Heart left ventricle (tissue), 16 donors: ENCODE results near the gene CFAP300. TPM values are rescaled to one million over a fixed set of nuclear protein-coding genes. Genes with fewer than 3 reads are reported as not detected.
A peak's percentile ranks its signal among the peaks of the same experiment; 100 is the strongest.

ENCODE experiments used
- ATAC-seq, 4 donors: fragments of 200-7000 bp; cut with Tn5 transposase; one replicate each; pipeline ENCODE4 v1.9.1; 2020 to 2022; ENCODE audit warnings: moderate library complexity in 4 of 4, mild to moderate bottlenecking in 3 of 4, moderate number of reproducible peaks in 1 of 4
- DNase-seq, 5 donors: peaks; one replicate each; pipeline ENCODE4 v3.0.0-alpha.2; 2020
- H3K27ac ChIP-seq, 12 donors: fragments of 200-600 bp; sonication (generic) in 4 of 12; one replicate each; pipeline versions ENCODE4 v1.5.0 to v1.8.0; 2016 to 2022; ENCODE audit warnings: mild to moderate bottlenecking in 2 of 12
- H3K27me3 ChIP-seq, 9 donors: fragments of 200-600 bp; sonication (generic) in 2 of 9; one replicate each; pipeline versions ENCODE4 v1.5.1 to v1.8.0; 2016 to 2022; ENCODE audit warnings: mild to moderate bottlenecking in 3 of 9
- H3K36me3 ChIP-seq, 9 donors: fragments of 200-600 bp; sonication (generic) in 2 of 9; one replicate each; pipeline versions ENCODE4 v1.5.0 to v1.8.0; 2018 to 2022; ENCODE audit warnings: mild to moderate bottlenecking in 2 of 9
- H3K4me1 ChIP-seq, 12 donors: fragments of 200-600 bp; sonication (generic) in 4 of 12; one replicate each; pipeline versions ENCODE4 v1.5.0 to v1.8.0; 2016 to 2022; ENCODE audit warnings: mild to moderate bottlenecking in 3 of 12
- H3K4me3 ChIP-seq, 12 donors: fragments of 200-600 bp; sonication (generic) in 4 of 12; one replicate each; pipeline versions ENCODE4 v1.5.0 to v1.8.0; 2017 to 2022; ENCODE audit warnings: mild to moderate bottlenecking in 9 of 12, moderate library complexity in 4 of 12
- H3K9me3 ChIP-seq, 12 donors: fragments of 200-600 bp; sonication (generic) in 4 of 12; one replicate each; pipeline versions ENCODE4 v1.5.0 to v1.8.0; 2016 to 2022; ENCODE audit warnings: mild to moderate bottlenecking in 1 of 12
- POLR2A ChIP-seq, 2 donors: fragments of 450-650 bp; IDR thresholded peaks; one replicate each; pipeline ENCODE4 v1.6.1; 2017; ENCODE audit warnings: antibody characterized with exemption in 2 of 2, mild to moderate bottlenecking in 2 of 2, moderate library complexity in 2 of 2
- WGBS, 4 donors: extraction: QIAGEN DNeasy Blood & Tissue Kit in 2 of 4; methylation state at CpG; one replicate each; pipeline versions ENCODE4 v1.1.5 to v1.1.7; 2013 to 2018; 5-methylcytosine and 5-hydroxymethylcytosine counted together
- intact Hi-C, 10 donors: fragments of 100-400 bp; cut with DNase I; formaldehyde crosslinking; loops; one replicate each; pipeline versions ENCODE4 v1.11.1 to v1.14.2; 2022
- polyA plus RNA-seq, 2 donors: library from polyadenylated mRNA; stranded (reverse); fragments of 200-250 nt; gene quantifications; one replicate each; pipeline ENCODE4 v1.2.3, GENCODE V29; 2013
- total RNA-seq, 9 donors: library from RNA; depleted of rRNA in 2 of 9; stranded (reverse); fragments of >200 nt in 2 of 9; fragmentation: NEBNext Ultra II Directional in 3 of 9; extraction: Animal tissue kit (Norgen Biotek cat#: 25700) in 3 of 9; gene quantifications; one replicate each; pipeline versions ENCODE4 v1.1.0 to v1.2.4, GENCODE V29; 2016 to 2023
- TF ChIP-seq, protein P1 (sequence below), 12 donors: fragments of 200-600 bp; sonication (generic) in 4 of 12; IDR thresholded peaks; one replicate each; pipeline versions ENCODE4 v1.5.0 to v1.8.0; 2018 to 2022; ENCODE audit warnings: antibody characterized with exemption in 12 of 12, mild to moderate bottlenecking in 5 of 12
- donor health status: ischemic (EF 13 %, LVEDD 7.1; RV severe dilation, severe dysfunction).
- donor health status: healthy with polysubstance abuse.
- donor health status: DM: no; HTN: yes; CAD: no.
- donor health status: DM: no; HTN: no; CAD: no.
- donor health status: ischemic (EF 25% LVEDD 6.9; RV normal size, moderate dysfunction).
- donor health status: ischemic (EF 25% LVEDD 5.7; RV mildly dilated, moderate dysfunction).
- donor health status: healthy.
- donor health status: DM: yes; HTN: yes; CAD: no.
- donor health status: ischemic (EF 35%, LVEDD 5.7; RV mildly dilated, moderate dysfunction).
- donor health status: nonischemic (EF 11% LVEDD 7.7; RV severe dilation, severe dysfunction).
- donor health status: DM: yes; HTN: yes; CAD: no.
- donor health status: PGD.
- donor health status: ischemic (EF 29% LVEDD 5.4; RV normal size, mild dysfunction).
- donor health status: nonischemic (EF 23%, LVEDD 6.1; RV moderate dilation, normal function).

The CFAP300 gene
- total and polyA plus RNA-seq, 11 donors: 0.15 to 0.83 (median 0.50) TPM; not detected in 2

DNA sequence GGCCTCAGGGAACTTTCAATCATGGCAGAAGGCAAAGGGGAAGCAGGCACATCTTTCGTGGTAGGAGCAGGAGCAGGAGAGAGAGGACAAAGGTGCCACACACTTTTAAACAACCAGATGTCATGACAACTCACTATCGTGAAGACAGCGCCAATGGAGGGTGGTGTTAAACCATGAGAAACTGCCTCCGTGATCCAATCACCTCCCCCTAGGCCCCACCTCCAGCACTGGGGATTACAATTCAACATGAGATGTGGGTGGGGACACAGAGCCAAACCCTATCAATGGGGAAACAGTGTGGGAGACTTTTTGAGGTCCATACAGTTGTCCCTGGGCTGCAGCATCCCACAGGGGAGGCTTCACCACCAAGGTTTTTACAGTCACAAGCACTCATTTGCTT is 41.9 kb upstream of the CFAP300 start:
- Histone ChIP-seq H3K4me1 (peaks cover 0 to 6% (median 0%) of the 10 kb centered on the region in 12 donors), H3K36me3 (peaks cover 0 to 3% (median 0%) of the 10 kb centered on the region in 9 donors), H3K27ac (no peak overlapping the region), H3K4me3 (no peak overlapping the region), H3K9me3 (no peaks in the 10 kb centered on the region), H3K27me3 (no peaks in the 10 kb centered on the region)
- WGBS, 4 donors: 78 to 87% (median 80%) methylated on average over 4 of the region's 4 CpGs
- intact Hi-C loops: loop anchor here in 6 of 10 donors (5.0 to 10.0 kb wide), 4 partner anchors 88 to 551 kb away; partner anchors contain the start of genes ANGPTL5 (in 2 of the 6) and CEP126 (in 2 of the 6)
- TF ChIP-seq, protein P1, sequence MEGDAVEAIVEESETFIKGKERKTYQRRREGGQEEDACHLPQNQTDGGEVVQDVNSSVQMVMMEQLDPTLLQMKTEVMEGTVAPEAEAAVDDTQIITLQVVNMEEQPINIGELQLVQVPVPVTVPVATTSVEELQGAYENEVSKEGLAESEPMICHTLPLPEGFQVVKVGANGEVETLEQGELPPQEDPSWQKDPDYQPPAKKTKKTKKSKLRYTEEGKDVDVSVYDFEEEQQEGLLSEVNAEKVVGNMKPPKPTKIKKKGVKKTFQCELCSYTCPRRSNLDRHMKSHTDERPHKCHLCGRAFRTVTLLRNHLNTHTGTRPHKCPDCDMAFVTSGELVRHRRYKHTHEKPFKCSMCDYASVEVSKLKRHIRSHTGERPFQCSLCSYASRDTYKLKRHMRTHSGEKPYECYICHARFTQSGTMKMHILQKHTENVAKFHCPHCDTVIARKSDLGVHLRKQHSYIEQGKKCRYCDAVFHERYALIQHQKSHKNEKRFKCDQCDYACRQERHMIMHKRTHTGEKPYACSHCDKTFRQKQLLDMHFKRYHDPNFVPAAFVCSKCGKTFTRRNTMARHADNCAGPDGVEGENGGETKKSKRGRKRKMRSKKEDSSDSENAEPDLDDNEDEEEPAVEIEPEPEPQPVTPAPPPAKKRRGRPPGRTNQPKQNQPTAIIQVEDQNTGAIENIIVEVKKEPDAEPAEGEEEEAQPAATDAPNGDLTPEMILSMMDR (IDR thresholded peaks at IDR 0.05): no peak
- no peak for TF ChIP-seq POLR2A (IDR thresholded peaks at IDR 0.05)
- DNase-seq: no peak
- ATAC-seq: no peak

- no peak overlapping the region for H3K27ac ChIP-seq
- WGBS, 4 donors: 97 to 98% (median 97%) methylated on average over 7 of the region's 7 CpGs
Measured at GRCh38 chr11:102006835-102007566, 40.2 kb upstream of the CFAP300 start.

GRCh38 chr11:102007567-102008437 is 39.4 kb upstream of the CFAP300 start:
- H3K27me3 ChIP-seq: no peaks in the 10 kb centered on the region
- H3K9me3 ChIP-seq: no peaks in the 10 kb centered on the region
- TF ChIP-seq, protein P1 (IDR thresholded peaks at IDR 0.05): peak; percentile 51 to 72 (median 62)
- TF ChIP-seq POLR2A (IDR thresholded peaks at IDR 0.05): no peak
- no peak overlapping the region for H3K4me3 ChIP-seq
- intact Hi-C loops: loop anchor here (1.0 to 10.0 kb wide), 6 partner anchors 91 to 553 kb away; partner anchors contain the start of genes ANGPTL5 (in 2 of the 10) and CEP126 (in 2 of the 10)
- H3K36me3 ChIP-seq: no peaks in the 10 kb centered on the region
- no peak overlapping the region for H3K27ac ChIP-seq
- 28 to 29% (median 29%) methylated on average over 4 of the region's 4 CpGs for WGBS, 4 donors
- ATAC-seq (peak in 2 of 4 donors; percentile 55 to 68), DNase-seq (no peak)
- H3K4me1 ChIP-seq: peaks cover 0 to 19% (median 6%) of the 10 kb centered on the region in 12 donors

More at GRCh38 chr11:102006835-102007566, 40.2 kb upstream of the CFAP300 start:
- Histone ChIP-seq H3K27me3 (no peaks in the 10 kb centered on the region), H3K36me3 (peaks cover 0 to 2% (median 0%) of the 10 kb centered on the region in 9 donors), H3K4me3 (no peak overlapping the region), H3K4me1 (peaks cover 0 to 19% (median 6%) of the 10 kb centered on the region in 12 donors), H3K9me3 (no peaks in the 10 kb centered on the region)
- intact Hi-C loops: loop anchor here in 7 of 10 donors (1.0 to 10.0 kb wide), 6 partner anchors 90 to 552 kb away; partner anchors contain the start of genes ANGPTL5 (in 2 of the 7) and CEP126 (in 2 of the 7)
- ATAC-seq (no peak), DNase-seq (no peak)
- no peak for TF ChIP-seq POLR2A (IDR thresholded peaks at IDR 0.05)
- TF ChIP-seq, protein P1 (IDR thresholded peaks at IDR 0.05): no peak
